Tibial nerve (tissue), 4 donors: ENCODE results near the gene GPR15LG.

ENCODE experiments used
- EP300 ChIP-seq, 2 donors: sonication (generic); formaldehyde crosslinking; IDR thresholded peaks; one replicate each; pipeline ENCODE4 v1.6.1; 2017; ENCODE audit warnings: antibody characterized with exemption in 2 of 2, mild to moderate bottlenecking in 1 of 2
- POLR2A ChIP-seq, 2 donors: fragments of 450-650 bp; IDR thresholded peaks; one replicate each; pipeline ENCODE4 v1.6.1; 2017; ENCODE audit warnings: antibody characterized with exemption in 2 of 2, mild to moderate bottlenecking in 2 of 2, moderate library complexity in 2 of 2
- TF ChIP-seq, protein P1 (sequence below), 5 experiments: fragments of 200-600 bp in 3 of 5; fragments of 450-650 bp in 2 of 5; sonication (generic) in 3 of 5; IDR thresholded peaks; one replicate each; pipeline ENCODE4 v1.5.1; 2016 to 2019; ENCODE audit warnings: antibody characterized with exemption in 5 of 5, mild to moderate bottlenecking in 3 of 5, moderate library complexity in 2 of 5

DNA sequence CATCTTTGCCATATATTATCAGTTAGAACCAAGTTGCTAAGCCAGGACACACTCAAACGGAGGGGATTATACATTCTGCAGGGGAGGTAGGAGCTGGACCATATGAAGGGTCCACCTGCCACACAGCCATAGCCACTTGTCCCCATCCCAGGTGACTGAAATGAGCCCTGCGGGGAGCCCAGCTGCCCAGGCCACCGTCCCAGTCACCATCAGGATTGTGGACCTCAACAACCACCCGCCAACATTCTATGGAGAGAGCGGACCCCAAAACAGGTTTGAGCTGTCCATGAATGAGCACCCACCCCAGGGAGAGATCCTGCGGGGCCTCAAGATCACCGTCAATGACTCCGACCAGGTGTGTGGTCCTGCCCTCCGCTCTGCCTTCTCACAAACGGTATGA is 34.4 kb downstream of the GPR15LG start:
- TF ChIP-seq, protein P1, sequence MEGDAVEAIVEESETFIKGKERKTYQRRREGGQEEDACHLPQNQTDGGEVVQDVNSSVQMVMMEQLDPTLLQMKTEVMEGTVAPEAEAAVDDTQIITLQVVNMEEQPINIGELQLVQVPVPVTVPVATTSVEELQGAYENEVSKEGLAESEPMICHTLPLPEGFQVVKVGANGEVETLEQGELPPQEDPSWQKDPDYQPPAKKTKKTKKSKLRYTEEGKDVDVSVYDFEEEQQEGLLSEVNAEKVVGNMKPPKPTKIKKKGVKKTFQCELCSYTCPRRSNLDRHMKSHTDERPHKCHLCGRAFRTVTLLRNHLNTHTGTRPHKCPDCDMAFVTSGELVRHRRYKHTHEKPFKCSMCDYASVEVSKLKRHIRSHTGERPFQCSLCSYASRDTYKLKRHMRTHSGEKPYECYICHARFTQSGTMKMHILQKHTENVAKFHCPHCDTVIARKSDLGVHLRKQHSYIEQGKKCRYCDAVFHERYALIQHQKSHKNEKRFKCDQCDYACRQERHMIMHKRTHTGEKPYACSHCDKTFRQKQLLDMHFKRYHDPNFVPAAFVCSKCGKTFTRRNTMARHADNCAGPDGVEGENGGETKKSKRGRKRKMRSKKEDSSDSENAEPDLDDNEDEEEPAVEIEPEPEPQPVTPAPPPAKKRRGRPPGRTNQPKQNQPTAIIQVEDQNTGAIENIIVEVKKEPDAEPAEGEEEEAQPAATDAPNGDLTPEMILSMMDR (IDR thresholded peaks at IDR 0.05), result no peak
- TF ChIP-seq POLR2A (IDR thresholded peaks at IDR 0.05), result no peak
- TF ChIP-seq EP300 (IDR thresholded peaks at IDR 0.05), result no peak
